GM10248 (cell line): ENCODE data around the gene ABCA4.

ENCODE experiments used
- CTCF ChIA-PET: fragments of 300-600 bp; sonication (Branson Sonifier 250); formaldehyde crosslinking; extraction: SDS; loops from one replicate; lab custom pipeline; 2021; ENCODE audit warnings: antibody characterized with exemption; lab: Yijun Ruan, JAX
- POLR2A ChIA-PET: fragments of 350-650 bp; sonication (Branson Sonifier 250); formaldehyde crosslinking; extraction: SDS; loops from one replicate; lab custom pipeline; 2020; ENCODE audit warnings: antibody characterized with exemption; lab: Yijun Ruan, JAX
- DNase-seq: peaks from one replicate; pipeline ENCODE4 v3.0.0; 2012; ENCODE audit errors: extremely low spot score
- TF ChIP-seq, protein P1 (sequence below): IDR thresholded peaks from 2 replicates; pipeline ENCODE4 v1.5.1; 2012; ENCODE audit warnings: mild to moderate bottlenecking, low read depth; ENCODE audit errors: extremely low read depth, missing control alignments, control extremely low read depth

The ABCA4 gene

GRCh38 chr1:94024104-94024792 lies 96.7 kb downstream of the ABCA4 start:
- ChIA-PET CTCF (interaction anchor here (2.2 to 18.2 kb wide), 5 partner anchors 10 to 440 kb away, joined by 8 to 370 read pairs (median 49); no protein-coding TSS in a partner anchor), POLR2A (no interaction called here)
- TF ChIP-seq, protein P1, sequence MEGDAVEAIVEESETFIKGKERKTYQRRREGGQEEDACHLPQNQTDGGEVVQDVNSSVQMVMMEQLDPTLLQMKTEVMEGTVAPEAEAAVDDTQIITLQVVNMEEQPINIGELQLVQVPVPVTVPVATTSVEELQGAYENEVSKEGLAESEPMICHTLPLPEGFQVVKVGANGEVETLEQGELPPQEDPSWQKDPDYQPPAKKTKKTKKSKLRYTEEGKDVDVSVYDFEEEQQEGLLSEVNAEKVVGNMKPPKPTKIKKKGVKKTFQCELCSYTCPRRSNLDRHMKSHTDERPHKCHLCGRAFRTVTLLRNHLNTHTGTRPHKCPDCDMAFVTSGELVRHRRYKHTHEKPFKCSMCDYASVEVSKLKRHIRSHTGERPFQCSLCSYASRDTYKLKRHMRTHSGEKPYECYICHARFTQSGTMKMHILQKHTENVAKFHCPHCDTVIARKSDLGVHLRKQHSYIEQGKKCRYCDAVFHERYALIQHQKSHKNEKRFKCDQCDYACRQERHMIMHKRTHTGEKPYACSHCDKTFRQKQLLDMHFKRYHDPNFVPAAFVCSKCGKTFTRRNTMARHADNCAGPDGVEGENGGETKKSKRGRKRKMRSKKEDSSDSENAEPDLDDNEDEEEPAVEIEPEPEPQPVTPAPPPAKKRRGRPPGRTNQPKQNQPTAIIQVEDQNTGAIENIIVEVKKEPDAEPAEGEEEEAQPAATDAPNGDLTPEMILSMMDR: no peak
- no peak for DNase-seq

DNA sequence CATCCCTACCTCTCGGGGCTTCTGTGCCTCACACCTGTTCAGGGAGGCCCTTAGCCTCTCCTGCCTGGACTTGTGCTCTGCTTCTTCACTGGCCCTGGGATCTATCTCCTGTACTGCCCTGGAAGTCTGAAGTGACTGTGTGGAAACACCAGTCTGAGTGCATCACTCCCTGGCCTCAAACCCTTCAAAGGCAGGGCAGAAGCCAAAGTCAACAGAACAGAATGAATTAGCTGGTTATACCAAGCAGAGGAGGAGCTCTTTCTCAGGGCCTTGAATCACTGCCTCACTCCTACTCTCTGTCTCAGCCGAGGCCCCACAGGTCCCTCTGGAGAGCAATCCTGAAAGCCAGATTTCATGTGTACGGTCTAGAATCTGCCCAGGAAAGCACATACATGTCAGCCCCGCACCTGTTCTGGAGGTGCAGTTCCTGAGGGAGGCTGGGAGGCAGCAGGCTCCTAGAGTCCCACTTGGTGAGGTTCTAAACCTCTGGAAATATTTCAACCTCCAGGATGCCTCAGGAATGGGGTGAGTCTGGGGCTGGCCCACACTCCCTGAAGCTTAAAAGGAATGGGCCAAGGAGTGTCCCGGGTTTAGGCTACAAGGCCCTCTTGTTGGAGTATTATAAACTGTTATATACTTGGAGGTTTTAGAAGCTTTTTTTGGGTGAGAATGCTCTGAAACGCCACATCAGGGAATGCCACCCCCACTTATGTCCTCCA lies 98.3 kb downstream of the ABCA4 start:
- no peak for DNase-seq

DNA sequence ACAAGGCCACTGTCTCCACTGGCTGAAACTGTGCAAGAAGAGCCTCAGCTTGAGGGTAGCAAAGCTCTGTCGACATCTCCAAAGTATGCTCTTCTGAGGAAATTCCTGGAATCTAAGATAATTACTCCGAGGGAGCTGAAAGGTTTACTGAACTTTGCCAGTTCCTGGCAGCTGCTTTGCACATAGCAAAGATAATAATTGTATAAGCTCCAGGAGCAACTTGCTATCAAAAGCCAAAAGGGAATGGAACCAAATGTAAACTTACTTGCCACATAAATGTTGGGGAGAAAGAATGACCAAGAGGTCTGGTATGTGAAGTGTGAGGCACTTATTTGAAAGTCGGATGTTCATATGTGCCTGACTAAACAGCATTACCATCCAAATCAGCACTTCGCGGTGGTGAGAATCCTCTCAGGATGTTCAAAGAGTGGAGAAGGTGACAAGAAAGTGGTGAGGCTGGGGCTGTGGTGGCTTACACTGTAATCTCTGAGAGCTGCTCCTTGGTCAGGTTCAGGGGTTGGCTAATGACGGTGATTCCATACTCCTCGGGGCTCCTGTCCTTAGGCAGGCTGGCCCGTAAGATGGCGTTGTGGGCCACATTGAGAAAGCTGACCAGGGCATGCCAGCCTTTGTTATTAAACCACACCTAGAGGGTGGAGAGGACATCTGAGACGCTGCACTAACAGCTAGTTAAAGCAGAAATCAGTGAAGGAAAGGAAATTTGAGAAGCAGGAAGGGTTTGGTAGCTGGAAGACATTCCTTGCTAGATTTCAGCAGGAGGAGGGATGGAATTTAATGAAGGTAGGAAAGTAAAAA lies 100.0 kb downstream of the ABCA4 start:
- POLR2A ChIA-PET: no interaction called here
- no peak for DNase-seq
- CTCF ChIA-PET: interaction anchor here (0.7 to 18.2 kb wide), 4 partner anchors 18 to 318 kb away, joined by 3 to 370 read pairs (median 6); no protein-coding TSS in a partner anchor
- TF ChIP-seq, protein P1: no peak

More for the DNA sequence above, 98.3 kb downstream of the ABCA4 start:
- TF ChIP-seq, protein P1: no peak
- ChIA-PET POLR2A (no interaction called here), CTCF (interaction anchor here (0.9 to 18.2 kb wide), 8 partner anchors 15 to 784 kb away, joined by 3 to 370 read pairs (median 4); no protein-coding TSS in a partner anchor)

DNA sequence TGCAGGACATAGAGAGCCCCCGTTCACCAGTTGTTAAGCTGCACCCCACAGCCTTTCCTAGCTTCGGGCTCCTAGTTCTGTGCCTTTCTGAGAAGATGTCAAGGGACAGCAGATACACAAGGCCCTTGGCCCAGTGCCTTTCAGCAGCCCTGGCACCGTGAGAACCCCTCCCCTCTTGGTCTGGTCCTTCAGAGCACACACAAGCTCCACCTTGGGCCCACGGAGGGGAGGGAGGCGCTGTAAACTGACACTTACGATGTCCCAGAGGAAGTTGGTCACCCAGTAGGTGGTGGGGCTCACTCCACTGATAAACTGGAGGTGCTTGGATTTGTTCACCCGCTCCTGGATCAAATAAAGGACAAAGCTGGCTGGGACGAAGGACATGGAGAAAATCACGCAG lies 101.6 kb downstream of the ABCA4 start:
- ChIA-PET POLR2A (no interaction called here), CTCF (interaction anchor here (18.2 kb wide), 1 partner anchor 20 kb away, joined by 370 read pairs; no protein-coding TSS in a partner anchor)
- DNase-seq: no peak
- TF ChIP-seq, protein P1: no peak

GRCh38 chr1:94017155-94017829 lies 103.7 kb downstream of the ABCA4 start:
- POLR2A ChIA-PET: no interaction called here
- TF ChIP-seq, protein P1: no peak
- CTCF ChIA-PET: interaction anchor here (1.1 to 18.2 kb wide), 3 partner anchors 8 to 28 kb away, joined by 4 to 370 read pairs (median 49); no protein-coding TSS in a partner anchor
- no peak for DNase-seq
